HG03039 (cell line): ENCODE data around the gene KPNA6.
"Not testable (repeated sequence)": the region's sequence is repeated elsewhere in the genome, so short reads cannot be mapped to it uniquely, and the experiment has no call there.

Experiments used
- ATAC-seq: cut with Tn5 transposase; IDR thresholded peaks from one replicate; pipeline ENCODE4 v1.9.1; 2021; ENCODE audit warnings: mild to moderate bottlenecking, moderate library complexity; ENCODE audit not compliant: unreplicated experiment

The KPNA6 gene

DNA sequence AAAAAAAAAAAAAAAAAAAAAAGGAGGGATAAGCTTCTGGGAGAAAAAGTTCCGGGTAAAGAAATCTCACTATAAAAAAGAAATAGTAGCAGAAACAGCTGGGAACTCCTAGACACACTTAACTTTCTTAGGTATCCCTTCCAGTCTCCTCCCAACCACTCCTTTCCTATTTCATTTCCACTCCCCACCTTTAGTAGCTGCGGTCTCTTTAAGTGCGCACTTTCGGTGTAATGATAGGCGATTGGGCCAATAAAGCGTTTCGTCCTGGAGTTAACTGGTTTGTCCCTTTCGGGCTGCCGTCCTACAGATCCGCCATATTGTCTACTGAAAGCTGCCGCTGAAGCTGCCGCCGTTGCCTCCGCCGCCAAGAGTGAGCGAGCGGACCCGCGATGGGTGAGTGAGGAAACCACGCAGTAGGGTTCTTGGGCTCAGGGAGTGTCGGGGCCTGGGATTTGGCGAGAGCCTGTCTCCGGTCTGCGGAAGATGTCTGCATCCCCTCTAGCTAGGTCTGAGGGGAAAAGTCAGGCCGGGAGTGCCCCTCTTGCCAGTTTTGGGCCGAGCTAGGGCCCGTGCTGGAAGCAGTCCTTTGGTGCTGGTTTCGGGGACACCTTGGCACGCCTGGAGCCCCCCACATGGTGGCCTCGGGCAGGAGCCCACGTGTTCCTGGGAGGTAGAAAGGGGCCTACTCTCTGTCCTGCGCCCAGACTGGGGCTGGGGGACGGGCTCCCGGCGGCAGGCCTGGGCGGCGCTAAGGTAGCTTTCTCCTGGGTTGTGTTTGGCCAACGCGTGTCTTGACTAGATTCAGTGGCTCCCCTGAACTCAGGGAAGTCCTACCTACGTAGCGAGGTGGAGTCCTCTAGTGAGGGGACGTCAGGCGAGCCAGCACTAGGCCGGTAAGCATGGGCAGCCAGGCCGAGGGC, at the start of gene KPNA6:
KPNA6 (plus strand) TSS at position 315 of the 920 bp plus-strand sequence; CDS start at position 390, 75 bp downstream.
- peak; percentile 53 for ATAC-seq

DNA sequence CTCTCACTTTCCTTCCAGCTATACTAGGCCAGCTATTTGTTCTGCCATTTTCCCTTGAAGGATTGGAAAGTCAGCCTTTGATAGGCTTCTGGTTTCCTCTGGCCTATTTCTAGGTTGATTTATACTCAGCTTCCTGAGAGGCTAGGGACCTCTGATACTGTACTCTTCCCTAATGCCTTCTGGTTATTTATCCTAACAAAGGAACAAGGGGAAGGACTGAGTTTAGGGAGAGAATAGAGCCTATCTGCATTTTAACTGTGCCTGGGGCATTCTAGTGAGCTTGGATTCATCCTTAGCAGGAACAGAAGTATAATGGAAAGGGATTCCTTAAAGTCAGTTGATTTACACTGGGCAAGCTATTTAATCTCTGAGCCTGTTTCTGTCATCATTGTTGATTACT, 46.9 kb upstream of the KPNA6 start:
- ATAC-seq: no peak

GRCh38 chr1:32062867-32063230, 45.0 kb upstream of the KPNA6 start:
- no peak for ATAC-seq

DNA sequence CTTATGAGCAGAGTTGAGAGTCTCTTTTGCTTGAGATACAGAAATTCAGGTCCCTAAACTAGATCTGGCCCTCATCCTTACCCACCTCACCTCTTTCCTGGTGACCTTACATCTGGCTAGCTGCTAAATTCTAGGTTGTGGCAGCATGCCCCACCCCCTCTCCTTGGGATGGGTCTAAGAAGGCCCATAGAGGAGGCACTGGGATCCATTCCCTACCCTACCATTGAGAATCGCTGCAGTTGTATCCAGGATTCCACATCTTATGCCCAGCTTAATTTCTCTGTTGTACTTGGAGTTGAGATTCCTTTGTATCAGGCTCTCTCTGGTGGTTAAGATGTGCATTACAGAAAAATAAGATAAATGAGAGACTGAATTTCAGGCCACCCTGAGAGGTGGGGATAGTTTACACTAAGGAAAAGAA, 44.6 kb upstream of the KPNA6 start:
- no peak for ATAC-seq

DNA sequence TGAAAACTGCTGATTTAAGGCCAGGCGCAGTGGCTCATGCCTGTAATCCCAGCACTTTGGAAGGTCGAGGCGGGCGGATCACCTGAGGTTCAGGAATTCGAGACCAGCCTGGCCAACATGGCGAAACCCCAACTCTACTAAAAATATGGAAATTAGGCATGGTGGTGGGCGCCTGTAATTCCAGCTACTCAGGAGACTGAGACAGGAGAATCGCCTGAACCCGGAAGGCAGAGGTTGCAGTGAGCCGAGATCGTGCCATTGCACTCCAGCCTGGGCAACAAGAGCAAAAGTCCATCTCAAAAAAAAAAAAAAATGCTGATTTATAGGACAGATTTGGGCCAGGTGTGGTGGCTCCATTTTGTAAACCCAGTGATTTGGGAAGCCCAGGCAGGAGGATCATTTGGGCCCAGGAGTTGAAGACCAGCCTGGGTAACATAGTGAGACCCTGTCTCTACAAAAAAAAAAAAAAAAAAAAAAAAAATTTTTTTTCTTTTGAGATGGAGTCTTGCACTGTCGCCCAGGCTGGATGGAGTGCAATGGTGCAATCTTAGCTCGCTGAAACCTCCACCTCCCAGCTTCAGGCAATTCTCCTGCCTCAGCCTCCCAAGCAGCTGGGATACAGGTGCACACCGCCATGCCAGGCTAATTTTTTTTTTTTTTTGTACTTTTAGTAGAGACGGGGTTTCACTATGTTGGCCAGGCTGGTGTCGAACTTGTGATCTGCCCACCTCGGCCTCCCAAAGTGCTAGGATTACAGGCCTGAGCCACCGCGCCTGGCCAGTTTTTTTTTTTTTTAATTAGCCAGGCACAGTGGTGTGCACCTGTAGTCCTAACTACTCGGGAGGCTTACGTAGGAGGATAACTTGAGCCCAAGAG, 42.0 kb upstream of the KPNA6 start:
- ATAC-seq: not testable (repeated sequence)

- no peak for ATAC-seq
Observed at GRCh38 chr1:32066489-32066873, 41.4 kb upstream of the KPNA6 start.

GRCh38 chr1:32068957-32069588, 38.8 kb upstream of the KPNA6 start:
- no peak for ATAC-seq

- no peak for ATAC-seq
Observed at GRCh38 chr1:32071758-32072621, 35.9 kb upstream of the KPNA6 start.

GRCh38 chr1:32072622-32073298, 35.1 kb upstream of the KPNA6 start, which contains the start of gene TMEM39B:
TMEM39B (plus strand) TSS chr1:32072939; CDS start chr1:32073048, 109 bp downstream.
- ATAC-seq: peak; percentile 70

DNA sequence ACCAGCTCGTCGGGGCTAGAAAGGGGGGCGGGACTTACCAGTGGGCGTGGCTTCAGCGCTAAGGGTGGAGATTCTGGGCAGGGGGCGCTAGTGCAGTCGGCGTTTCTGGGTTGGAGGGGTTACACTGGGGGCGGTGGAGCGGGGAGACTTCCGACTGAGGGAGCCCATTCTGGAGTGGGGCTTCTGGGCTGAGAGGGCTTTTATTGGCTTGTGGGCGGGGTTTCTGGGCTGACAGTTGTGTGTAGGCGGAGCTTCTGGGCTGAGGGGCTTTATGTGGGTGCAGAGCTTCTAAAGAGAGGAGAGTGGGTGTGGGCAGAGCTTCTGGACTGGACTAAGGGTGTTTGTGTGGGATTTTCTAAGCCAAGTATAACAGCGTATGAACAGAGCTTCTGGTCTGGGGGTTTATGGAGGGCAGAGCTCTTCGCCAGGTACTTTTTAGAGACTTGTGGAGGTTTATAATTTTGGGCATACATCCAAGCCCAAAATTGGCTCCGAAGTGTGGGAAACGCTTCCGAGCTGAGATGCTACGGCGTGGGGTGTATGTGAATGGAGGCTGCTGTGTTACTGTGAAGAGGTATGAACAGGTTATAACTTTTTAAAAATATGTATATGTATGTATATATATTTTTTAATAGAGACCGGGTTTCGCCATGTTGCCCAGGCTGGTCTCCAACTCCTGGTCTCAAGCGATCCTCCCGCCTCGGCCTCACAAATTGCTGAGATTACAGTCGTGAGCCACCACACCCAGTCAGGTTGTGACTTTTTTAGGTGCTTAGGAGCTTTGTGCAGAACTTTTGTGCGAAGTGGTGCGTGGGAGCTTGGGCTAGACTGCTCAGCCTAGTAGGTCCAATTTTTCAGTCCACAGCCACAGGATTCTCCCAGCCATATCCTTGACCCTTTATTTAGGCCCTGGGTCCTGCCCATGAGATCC, 34.3 kb upstream of the KPNA6 start:
- ATAC-seq: no peak

GRCh38 chr1:32074841-32075240, 33.0 kb upstream of the KPNA6 start:
- no peak for ATAC-seq

DNA sequence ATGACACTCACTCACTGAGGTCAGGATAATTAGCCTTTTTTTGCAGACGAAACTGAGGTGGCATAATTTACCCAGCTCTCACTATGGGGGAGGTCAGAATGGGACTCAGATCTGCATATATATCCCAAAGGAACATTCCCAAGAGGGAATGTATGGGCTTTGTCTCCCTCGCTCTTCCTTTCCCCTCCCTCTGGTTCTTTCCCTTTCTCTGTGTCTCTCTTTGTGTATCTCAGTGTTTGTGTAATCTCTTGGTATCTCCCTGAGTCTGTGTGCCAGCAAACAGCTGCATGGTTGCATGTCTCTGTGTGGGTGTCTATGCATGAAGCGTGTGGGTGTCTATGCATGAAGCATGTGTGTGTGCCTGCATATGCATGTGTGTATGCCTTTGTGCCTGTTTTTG, 30.4 kb upstream of the KPNA6 start:
- no peak for ATAC-seq

GRCh38 chr1:32082022-32082421, 25.8 kb upstream of the KPNA6 start:
- ATAC-seq: no peak

DNA sequence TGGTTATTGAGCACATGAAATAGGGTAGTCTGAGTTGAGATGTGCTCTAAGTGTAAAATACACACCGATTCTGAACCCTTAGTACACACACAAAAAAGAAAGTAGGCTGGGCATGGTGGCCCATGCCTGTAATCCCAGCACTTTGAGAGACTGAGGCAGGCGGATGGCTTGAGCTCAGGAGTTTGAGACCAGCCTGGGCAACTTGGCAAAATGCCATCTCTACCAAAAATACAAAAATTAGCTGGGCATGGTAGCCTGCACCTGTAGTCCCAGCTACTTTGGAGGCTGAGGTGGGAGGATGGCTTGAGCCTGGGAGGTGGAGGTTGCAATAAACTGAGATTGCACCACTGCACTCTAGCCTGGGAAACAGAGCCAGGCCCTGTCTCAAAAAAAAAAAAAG, 21.5 kb upstream of the KPNA6 start:
- not testable (repeated sequence) for ATAC-seq

- no peak for ATAC-seq
Observed at GRCh38 chr1:32091176-32091575, 16.7 kb upstream of the KPNA6 start.

DNA sequence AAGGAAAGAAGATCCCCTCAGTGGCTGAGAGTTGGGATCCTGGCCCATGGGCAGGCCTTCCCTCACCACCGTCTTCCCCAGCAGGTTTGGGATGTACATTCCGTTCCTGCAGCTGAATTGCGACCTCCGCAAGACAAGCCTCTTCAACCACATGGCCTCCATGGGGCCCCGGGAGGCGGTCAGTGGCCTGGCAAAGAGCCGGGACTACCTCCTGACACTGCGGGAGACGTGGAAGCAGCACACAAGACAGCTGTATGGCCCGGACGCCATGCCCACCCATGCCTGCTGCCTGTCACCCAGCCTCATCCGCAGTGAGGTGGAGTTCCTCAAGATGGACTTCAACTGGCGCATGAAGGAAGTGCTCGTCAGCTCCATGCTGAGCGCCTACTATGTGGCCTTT, 16.3 kb upstream of the KPNA6 start:
- ATAC-seq: no peak

GRCh38 chr1:32094746-32095521, 12.9 kb upstream of the KPNA6 start:
- no peak for ATAC-seq

- no peak for ATAC-seq
Observed at GRCh38 chr1:32099426-32099825, 8.4 kb upstream of the KPNA6 start.
